Stomach (tissue), 9 donors: Measurements from ENCODE around the gene AFMID. TPM values are rescaled to one million over a fixed set of nuclear protein-coding genes. Genes with fewer than 3 reads are reported as not detected.
A peak's percentile ranks its signal among the peaks of the same experiment; 100 is the strongest.

Experiments used
- DNase-seq, 2 donors: peaks; one replicate each; pipeline versions ENCODE4 v3.0.0 to v3.0.0-alpha.2; 2013 to 2019
- H3K27ac ChIP-seq, 5 donors: fragments of 200-600 bp in 4 of 5; sonication (generic) in 4 of 5; one replicate each; pipeline ENCODE4 v1.5.1; 2013 to 2019; ENCODE audit warnings: mild to moderate bottlenecking in 1 of 5, moderate library complexity in 1 of 5
- H3K27me3 ChIP-seq, 3 donors: fragments of 200-600 bp; sonication (generic); one replicate each; pipeline ENCODE4 v1.5.1; 2017 to 2019; ENCODE audit warnings: mixed run types in 1 of 3
- H3K36me3 ChIP-seq, 4 donors: fragments of 200-600 bp; sonication (generic); 1 replicate in 3 of 4; 2 replicates in 1 of 4; pipeline ENCODE4 v1.5.1; 2016 to 2019
- H3K4me1 ChIP-seq, 4 donors: fragments of 200-600 bp; sonication (generic); one replicate each; pipeline ENCODE4 v1.5.1; 2016 to 2019
- H3K4me3 ChIP-seq, 4 donors: fragments of 200-600 bp; sonication (generic) in 3 of 4; one replicate each; pipeline ENCODE4 v1.5.1; 2016 to 2019; ENCODE audit warnings: mild to moderate bottlenecking in 1 of 4
- H3K9me3 ChIP-seq, 4 donors: fragments of 200-600 bp; sonication (generic); one replicate each; pipeline ENCODE4 v1.5.1; 2016 to 2019
- EP300 ChIP-seq: sonication (generic); formaldehyde crosslinking; IDR thresholded peaks from one replicate; pipeline ENCODE4 v1.6.1; 2017; ENCODE audit warnings: antibody characterized with exemption
- POLR2A ChIP-seq, 4 donors: fragments of 450-650 bp; IDR thresholded peaks; one replicate each; pipeline ENCODE4 v1.6.1; 2016; ENCODE audit warnings: antibody characterized with exemption in 4 of 4, control low read depth in 2 of 4, mild to moderate bottlenecking in 1 of 4, moderate library complexity in 1 of 4
- POLR2AphosphoS5 ChIP-seq, 3 donors: sonication (generic); formaldehyde crosslinking; IDR thresholded peaks; one replicate each; pipeline ENCODE4 v1.6.1; 2016; ENCODE audit warnings: antibody characterized with exemption in 3 of 3
- WGBS, 5 donors: extraction: QIAGEN DNeasy Blood & Tissue Kit in 3 of 5; methylation state at CpG; one replicate each; pipeline versions ENCODE4 v1.1.5 to v1.1.7; 2013 to 2018; 5-methylcytosine and 5-hydroxymethylcytosine counted together
- intact Hi-C: fragments of 100-400 bp; cut with DNase I; formaldehyde crosslinking; loops from one replicate; pipeline ENCODE4 v1.15.1; 2023; ENCODE audit warnings: low total_unique reads
- polyA plus RNA-seq, 3 donors: library from polyadenylated mRNA; stranded (reverse); fragments of 200-250 nt; gene quantifications; one replicate each; pipeline ENCODE4 v1.2.3, GENCODE V29; 2013
- total RNA-seq, 5 donors: library from RNA; depleted of rRNA; stranded (reverse); fragments of >200 nt; gene quantifications; one replicate each; pipeline versions ENCODE4 v1.1.0 to v1.2.3, GENCODE V29; 2014 to 2016
- TF ChIP-seq, protein P1 (sequence below), 7 experiments: fragments of 450-650 bp in 4 of 7; fragments of 200-600 bp in 3 of 7; sonication (generic) in 3 of 7; IDR thresholded peaks; one replicate each; pipeline ENCODE4 v1.5.1; 2016 to 2019; ENCODE audit warnings: antibody characterized with exemption in 7 of 7, control low read depth in 2 of 7, mild to moderate bottlenecking in 1 of 7
- donor health status: healthy with polysubstance abuse.
- donor health status: Bipolar disorder and iron deficiency.
- donor health status: healthy.

Gene AFMID
- total and polyA plus RNA-seq, 8 donors: 25.7 to 189 (median 61.3) TPM

DNA sequence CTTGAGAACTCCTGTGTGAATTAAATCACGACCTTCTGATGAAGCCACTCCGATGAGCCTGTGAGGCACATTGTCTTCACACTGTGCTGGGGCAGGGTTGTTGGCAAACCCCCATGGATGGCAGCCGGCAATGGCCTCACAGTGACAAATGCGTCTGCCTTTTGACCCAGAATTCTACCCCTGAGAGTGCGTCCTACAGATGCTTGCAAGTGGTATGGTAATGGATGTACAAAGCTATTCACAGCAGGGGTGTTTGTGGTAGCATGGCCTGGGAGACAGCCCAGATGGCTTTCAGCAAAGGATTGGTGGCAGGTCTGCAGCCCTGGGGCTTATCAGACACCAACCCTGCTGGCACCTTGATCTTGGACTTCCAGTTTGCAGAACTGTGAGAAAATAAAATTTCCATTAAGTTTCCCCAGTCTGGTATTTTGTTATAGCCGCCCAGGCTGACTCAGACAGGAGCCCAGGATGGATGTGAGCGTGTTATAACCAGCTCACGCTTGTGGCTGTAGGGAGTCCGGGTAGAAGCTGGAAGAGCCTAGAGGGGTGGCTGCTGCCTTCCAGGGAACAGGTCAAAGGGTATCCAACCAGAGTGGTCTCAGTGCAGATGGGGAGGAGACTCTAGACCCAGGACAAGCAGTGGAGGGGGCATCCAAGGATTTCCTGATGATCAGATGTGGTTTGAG lies 10.1 kb downstream of the AFMID start:
- no peaks in the 10 kb centered on the region for H3K9me3 ChIP-seq
- peaks cover 6 to 56% (median 51%) of the 10 kb centered on the region in 4 donors for H3K36me3 ChIP-seq
- DNase-seq: no peak
- no peak overlapping the region for H3K4me3 ChIP-seq
- intact Hi-C loops: no loop called here
- peak overlapping the region in 4 of 5 donors; percentile 85 to 93 (median 87) for H3K27ac ChIP-seq
- 73 to 83% (median 81%) methylated on average over 9 of the region's 9 CpGs for WGBS, 5 donors
- TF ChIP-seq, protein P1, sequence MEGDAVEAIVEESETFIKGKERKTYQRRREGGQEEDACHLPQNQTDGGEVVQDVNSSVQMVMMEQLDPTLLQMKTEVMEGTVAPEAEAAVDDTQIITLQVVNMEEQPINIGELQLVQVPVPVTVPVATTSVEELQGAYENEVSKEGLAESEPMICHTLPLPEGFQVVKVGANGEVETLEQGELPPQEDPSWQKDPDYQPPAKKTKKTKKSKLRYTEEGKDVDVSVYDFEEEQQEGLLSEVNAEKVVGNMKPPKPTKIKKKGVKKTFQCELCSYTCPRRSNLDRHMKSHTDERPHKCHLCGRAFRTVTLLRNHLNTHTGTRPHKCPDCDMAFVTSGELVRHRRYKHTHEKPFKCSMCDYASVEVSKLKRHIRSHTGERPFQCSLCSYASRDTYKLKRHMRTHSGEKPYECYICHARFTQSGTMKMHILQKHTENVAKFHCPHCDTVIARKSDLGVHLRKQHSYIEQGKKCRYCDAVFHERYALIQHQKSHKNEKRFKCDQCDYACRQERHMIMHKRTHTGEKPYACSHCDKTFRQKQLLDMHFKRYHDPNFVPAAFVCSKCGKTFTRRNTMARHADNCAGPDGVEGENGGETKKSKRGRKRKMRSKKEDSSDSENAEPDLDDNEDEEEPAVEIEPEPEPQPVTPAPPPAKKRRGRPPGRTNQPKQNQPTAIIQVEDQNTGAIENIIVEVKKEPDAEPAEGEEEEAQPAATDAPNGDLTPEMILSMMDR (IDR thresholded peaks at IDR 0.05): no peak
- TF ChIP-seq POLR2AphosphoS5 (IDR thresholded peaks at IDR 0.05) (no peak), POLR2A (IDR thresholded peaks at IDR 0.05) (no peak), EP300 (no peak)
- peaks cover 6 to 21% (median 15%) of the 10 kb centered on the region in 4 donors for H3K4me1 ChIP-seq
- no peaks in the 10 kb centered on the region for H3K27me3 ChIP-seq

DNA sequence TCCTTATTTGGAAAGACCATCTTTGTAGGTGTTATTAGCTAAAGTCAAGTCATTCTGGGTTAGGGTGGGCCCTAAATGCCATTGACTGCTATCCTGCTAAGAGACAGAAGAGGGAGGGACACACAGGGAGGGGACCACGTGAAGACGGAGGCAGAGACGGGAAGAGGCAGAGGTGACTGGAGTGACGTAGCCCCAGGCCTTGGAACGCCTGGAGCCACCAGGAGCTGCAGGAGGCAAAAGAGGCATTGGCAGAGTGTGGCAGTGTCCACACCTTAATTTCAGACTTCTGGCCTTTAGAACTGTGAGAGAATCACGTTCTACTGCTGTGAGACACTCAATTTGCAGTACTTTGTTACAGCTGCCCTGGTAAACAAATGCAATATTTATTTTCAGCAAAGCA lies 13.3 kb downstream of the AFMID start:
- Histone ChIP-seq H3K4me1 (peaks cover 6 to 21% (median 15%) of the 10 kb centered on the region in 4 donors), H3K27ac (peak overlapping the region in 3 of 5 donors; percentile 85 to 93 (median 86)), H3K9me3 (no peaks in the 10 kb centered on the region), H3K27me3 (no peaks in the 10 kb centered on the region), H3K36me3 (peaks cover 5 to 59% (median 56%) of the 10 kb centered on the region in 4 donors), H3K4me3 (no peak overlapping the region)
- DNase-seq: no peak
- TF ChIP-seq POLR2AphosphoS5 (IDR thresholded peaks at IDR 0.05): no peak
- TF ChIP-seq, protein P1 (IDR thresholded peaks at IDR 0.05): no peak
- no peak for TF ChIP-seq POLR2A (IDR thresholded peaks at IDR 0.05)
- TF ChIP-seq EP300: no peak
- intact Hi-C loops: no loop called here
- 82 to 90% (median 86%) methylated on average over 6 of the region's 6 CpGs for WGBS, 5 donors

DNA sequence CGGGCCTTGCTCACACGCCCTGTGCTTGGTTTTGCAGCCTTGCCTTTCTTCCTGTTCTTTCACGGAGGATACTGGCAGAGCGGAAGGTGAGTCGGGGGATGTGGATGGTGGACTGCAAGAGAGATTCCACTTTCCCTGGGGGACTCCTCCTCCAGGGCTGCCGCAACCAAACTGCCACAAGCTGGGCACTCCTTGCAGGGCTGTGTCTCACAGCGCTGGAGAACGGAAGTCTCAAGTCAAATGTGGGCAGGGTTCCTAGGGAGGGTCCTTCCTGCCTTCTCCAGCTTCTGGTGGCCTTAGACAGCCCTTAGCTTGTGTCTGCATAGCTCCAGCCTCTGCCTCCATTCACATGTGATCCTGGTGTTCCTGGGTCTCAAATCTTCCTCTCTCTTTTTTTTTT lies 15.5 kb downstream of the AFMID start:
- Histone ChIP-seq H3K9me3 (no peaks in the 10 kb centered on the region), H3K27ac (no peak overlapping the region), H3K36me3 (peaks cover 5 to 46% (median 45%) of the 10 kb centered on the region in 4 donors), H3K4me3 (no peak overlapping the region), H3K27me3 (no peaks in the 10 kb centered on the region), H3K4me1 (peaks cover 6 to 16% (median 15%) of the 10 kb centered on the region in 4 donors)
- DNase-seq: no peak
- 81 to 95% (median 94%) methylated on average over 8 of the region's 8 CpGs for WGBS, 5 donors
- TF ChIP-seq, protein P1 (IDR thresholded peaks at IDR 0.05): no peak
- TF ChIP-seq POLR2AphosphoS5 (IDR thresholded peaks at IDR 0.05) (no peak), POLR2A (IDR thresholded peaks at IDR 0.05) (no peak), EP300 (no peak)
- intact Hi-C loops: no loop called here

DNA sequence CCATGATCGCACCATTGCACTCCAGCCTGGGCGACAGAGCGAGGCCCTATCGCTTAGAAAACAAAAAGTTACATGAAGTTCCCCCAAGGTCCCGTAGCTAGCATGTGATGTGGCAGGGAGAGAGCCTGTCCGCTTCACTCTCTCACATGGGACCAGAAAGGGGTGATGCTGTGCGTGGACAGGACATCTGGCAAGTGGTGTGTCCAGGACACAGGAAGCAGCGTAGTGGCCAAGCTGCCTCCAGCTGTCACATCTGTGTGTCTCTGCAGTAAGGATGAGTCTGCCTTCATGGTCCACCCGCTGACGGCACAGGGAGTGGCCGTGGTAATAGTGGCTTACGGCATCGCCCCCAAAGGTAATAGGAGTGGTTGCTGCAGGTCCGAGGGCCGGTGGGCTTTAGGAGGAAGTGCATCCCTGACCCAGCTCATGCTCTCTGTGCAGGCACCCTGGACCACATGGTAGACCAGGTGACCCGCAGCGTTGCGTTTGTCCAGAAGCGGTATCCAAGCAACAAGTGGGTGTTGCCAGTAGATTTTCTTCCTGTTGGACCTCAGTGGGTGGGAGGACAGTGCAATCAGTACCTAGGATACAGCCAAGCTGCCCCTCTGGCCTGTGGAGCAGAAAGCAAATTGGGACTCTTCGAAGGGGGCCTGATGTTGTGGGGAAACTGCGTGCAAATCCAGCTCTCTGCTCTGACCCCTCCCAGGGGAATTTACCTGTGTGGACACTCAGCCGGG lies 17.4 kb downstream of the AFMID start:
- Histone ChIP-seq H3K9me3 (no peaks in the 10 kb centered on the region), H3K4me3 (no peak overlapping the region), H3K4me1 (peaks cover 2 to 6% (median 5%) of the 10 kb centered on the region in 4 donors), H3K27ac (no peak overlapping the region), H3K36me3 (peaks cover 5 to 45% (median 42%) of the 10 kb centered on the region in 4 donors), H3K27me3 (no peaks in the 10 kb centered on the region)
- WGBS, 5 donors: 87 to 89% (median 88%) methylated on average over 18 to 22 of the region's 22 CpGs
- TF ChIP-seq POLR2A (IDR thresholded peaks at IDR 0.05) (no peak), EP300 (no peak), POLR2AphosphoS5 (IDR thresholded peaks at IDR 0.05) (no peak)
- TF ChIP-seq, protein P1 (IDR thresholded peaks at IDR 0.05): no peak
- intact Hi-C loops: no loop called here
- DNase-seq: no peak
